PFSK-1 (cell line): ENCODE data around the gene SPEF1.

Experiments
- FOXP2 ChIP-seq: optimal IDR thresholded peaks from 2 replicates; pipeline ENCODE3; 2011; ENCODE audit warnings: borderline replicate concordance, control low read depth, inconsistent platforms; ENCODE audit not compliant: insufficient read depth; ENCODE audit errors: extremely low read length, extremely low read depth
- POLR2AphosphoS5 ChIP-seq: IDR thresholded peaks from 2 replicates; pipeline ENCODE4 v1.6.1; 2012; ENCODE audit warnings: low read depth, mild to moderate bottlenecking, control low read depth, low read length, moderate library complexity
- REST ChIP-seq, 2 experiments: IDR thresholded peaks; 2 replicates each; pipeline versions ENCODE4 v1.6.1 to v1.8.0; 2011 to 2012; ENCODE audit warnings: low read depth in 2 of 2, low read length in 2 of 2, control low read depth in 1 of 2, inconsistent platforms in 1 of 2, mild to moderate bottlenecking in 1 of 2, moderate library complexity in 1 of 2; ENCODE audit not compliant: insufficient read depth in 1 of 2
- SIN3A ChIP-seq: IDR thresholded peaks from 2 replicates; pipeline ENCODE4 v1.6.1; 2012; ENCODE audit warnings: mild to moderate bottlenecking, low read length, moderate library complexity, borderline replicate concordance; ENCODE audit not compliant: insufficient read depth
- TAF1 ChIP-seq: IDR thresholded peaks from 2 replicates; pipeline ENCODE4 v1.6.1; 2012; ENCODE audit warnings: low read length, control low read depth, borderline replicate concordance; ENCODE audit not compliant: insufficient read depth

SPEF1 gene

DNA sequence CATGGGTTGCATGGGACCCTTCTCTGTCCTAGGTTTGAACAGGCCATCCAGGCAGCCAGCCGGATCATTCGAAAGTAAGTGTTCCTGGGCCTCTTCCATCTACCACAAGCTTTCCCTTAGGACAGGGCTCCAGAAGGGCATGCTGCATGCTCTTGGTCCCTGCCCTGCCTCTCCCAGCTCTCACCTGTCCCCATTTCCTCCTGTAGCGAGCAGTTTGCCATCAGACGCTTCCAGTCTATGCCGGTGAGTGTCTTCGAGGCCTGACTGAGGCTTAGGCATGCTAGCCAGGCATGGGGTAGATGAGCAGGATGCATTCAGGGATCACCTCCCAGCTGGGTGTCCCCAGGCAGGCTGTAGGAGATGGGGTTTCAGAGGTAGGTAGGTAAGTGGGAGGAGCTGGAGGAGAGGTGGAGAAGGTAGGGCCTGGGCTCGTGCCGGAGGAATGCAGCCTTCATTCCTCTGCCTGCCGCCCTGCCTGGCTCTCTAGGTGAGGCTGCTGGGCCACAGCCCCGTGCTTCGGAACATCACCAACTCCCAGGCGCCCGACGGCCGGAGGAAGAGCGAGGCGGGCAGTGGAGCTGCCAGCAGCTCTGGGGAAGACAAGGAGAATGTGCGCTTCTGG is 19.1 kb upstream of the SPEF1 start:
- TF ChIP-seq SIN3A (no peak), FOXP2 (no peak), REST (IDR thresholded peaks at IDR 0.05; ENCODE audit: insufficient read depth in 1 of 2, low read depth in 2 of 2, low read length in 2 of 2) (no peak), POLR2AphosphoS5 (no peak), TAF1 (no peak)

- TF ChIP-seq POLR2AphosphoS5 (no peak), REST (IDR thresholded peaks at IDR 0.05; ENCODE audit: insufficient read depth in 1 of 2, low read depth in 2 of 2, low read length in 2 of 2) (no peak), SIN3A (no peak), FOXP2 (no peak), TAF1 (no peak)
Observed at GRCh38 chr20:3798908-3799248, 17.6 kb upstream of the SPEF1 start.

GRCh38 chr20:3798373-3798768 is 17.1 kb upstream of the SPEF1 start:
- TF ChIP-seq SIN3A (no peak), TAF1 (no peak), POLR2AphosphoS5 (no peak), REST (IDR thresholded peaks at IDR 0.05; ENCODE audit: insufficient read depth in 1 of 2, low read depth in 2 of 2, low read length in 2 of 2) (no peak), FOXP2 (no peak)

DNA sequence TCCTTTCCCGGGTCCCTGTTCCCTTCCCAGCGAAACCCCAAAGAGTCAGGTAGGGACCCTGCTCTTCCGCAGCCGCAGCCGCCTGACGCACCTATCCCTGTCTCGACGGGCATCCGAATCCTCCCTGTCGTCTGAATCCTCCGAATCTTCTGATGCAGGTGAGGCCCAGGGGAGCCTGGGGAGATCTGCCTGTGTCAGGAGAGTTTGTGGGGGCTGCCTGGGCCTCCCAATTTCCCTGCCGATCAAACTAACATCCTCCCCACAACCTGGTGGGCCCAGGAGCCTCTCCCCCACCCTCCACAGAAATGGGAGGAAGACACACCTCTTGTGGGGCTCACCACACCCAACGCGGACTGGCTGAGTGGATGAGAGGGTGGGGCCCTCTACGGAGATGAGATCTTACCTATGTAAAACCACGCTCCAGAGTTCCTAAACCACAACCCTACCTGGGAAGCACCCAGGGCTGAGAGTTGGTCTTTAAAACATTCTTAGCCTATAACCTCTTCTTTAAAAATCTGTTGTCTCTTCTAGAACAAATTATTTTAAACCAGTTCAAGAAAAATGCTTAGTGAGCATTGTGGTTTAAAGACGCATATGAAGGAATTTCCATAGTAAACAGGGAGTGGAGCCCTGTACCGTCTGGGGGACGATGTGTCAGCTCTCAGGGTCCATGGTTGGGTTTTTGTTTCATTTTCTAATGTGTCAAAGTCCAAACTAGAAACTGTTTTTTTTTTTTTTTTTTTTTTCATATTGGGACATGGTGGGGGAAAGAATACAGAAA is 16.5 kb upstream of the SPEF1 start:
- TF ChIP-seq SIN3A (no peak), FOXP2 (no peak), POLR2AphosphoS5 (no peak), REST (IDR thresholded peaks at IDR 0.05; ENCODE audit: insufficient read depth in 1 of 2, low read depth in 2 of 2, low read length in 2 of 2) (no peak), TAF1 (no peak)
